ENCODE results near the gene LIPN. TPM values are rescaled to one million over a fixed set of nuclear protein-coding genes. Genes with fewer than 3 reads are reported as not detected.

LIPN gene
- polyA plus RNA-seq, 1 donor from 2014 or later = not detected

DNA sequence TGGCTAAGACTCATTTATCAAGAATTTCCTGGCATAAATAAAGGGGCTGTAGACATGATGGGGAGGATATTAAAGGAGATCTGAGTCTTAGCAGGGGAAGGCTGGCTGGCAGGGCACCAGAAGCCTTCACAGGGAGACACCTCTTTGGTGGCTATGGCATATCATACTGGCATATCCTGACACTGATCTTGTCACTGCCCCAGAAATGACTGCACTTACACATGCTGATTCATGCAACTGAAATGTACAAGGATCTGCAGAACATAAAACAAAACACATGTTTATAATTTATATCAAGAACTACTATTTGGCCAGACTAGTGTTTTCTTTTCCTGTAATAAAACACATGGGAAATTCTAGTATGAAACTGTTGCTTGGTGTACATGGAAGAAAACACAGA, 5.5 kb upstream of the LIPN start:
- Histone ChIP-seq H3F3A (ENCODE audit: insufficient read depth, low read length, poor library complexity, severe bottlenecking) (no peaks in the 10 kb centered on the region), H3K27ac (ENCODE audit: low read length) (no peak overlapping the region), H3K9ac (ENCODE audit: low read length) (no peak overlapping the region), H2AFZ (ENCODE audit: low read depth, low read length) (no peak overlapping the region), H3K4me3 (ENCODE audit: low read length) (no peak overlapping the region), H3K9me2 (ENCODE audit: insufficient read depth, low read length) (no peaks in the 10 kb centered on the region), H3K4me2 (ENCODE audit: low read length) (no peak overlapping the region), H3K9me3 (ENCODE audit: low read length) (no peaks in the 10 kb centered on the region), H3K79me2 (replicated peaks; ENCODE audit: insufficient read depth, low read length) (no peaks in the 10 kb centered on the region), H3K27me3 (ENCODE audit: insufficient read depth, low read depth, low read length) (no peaks in the 10 kb centered on the region), H4K20me1 (ENCODE audit: insufficient read depth) (no peaks in the 10 kb centered on the region), H3K36me3 (ENCODE audit: insufficient read depth, low read length) (no peaks in the 10 kb centered on the region)
- TF ChIP-seq SMC3 (conservative IDR thresholded peaks at IDR 0.05; ENCODE audit: poor library complexity) (no peak), MXI1 (conservative IDR thresholded peaks at IDR 0.05; ENCODE audit: poor library complexity, severe bottlenecking) (no peak), EZH2 (IDR thresholded peaks at IDR 0.05; ENCODE audit: borderline replicate concordance, insufficient read depth, low read length, poor library complexity, severe bottlenecking) (no peak), CTCF (IDR thresholded peaks at IDR 0.05; ENCODE audit: poor library complexity, severe bottlenecking) (no peak), RAD21 (conservative IDR thresholded peaks at IDR 0.05) (no peak), POLR2AphosphoS5 (IDR thresholded peaks at IDR 0.05) (no peak), EP300 (conservative IDR thresholded peaks at IDR 0.05; ENCODE audit: poor library complexity, severe bottlenecking) (no peak), TAF1 (IDR thresholded peaks at IDR 0.05; ENCODE audit: low read depth) (no peak)
- TF ChIP-seq, protein P1, sequence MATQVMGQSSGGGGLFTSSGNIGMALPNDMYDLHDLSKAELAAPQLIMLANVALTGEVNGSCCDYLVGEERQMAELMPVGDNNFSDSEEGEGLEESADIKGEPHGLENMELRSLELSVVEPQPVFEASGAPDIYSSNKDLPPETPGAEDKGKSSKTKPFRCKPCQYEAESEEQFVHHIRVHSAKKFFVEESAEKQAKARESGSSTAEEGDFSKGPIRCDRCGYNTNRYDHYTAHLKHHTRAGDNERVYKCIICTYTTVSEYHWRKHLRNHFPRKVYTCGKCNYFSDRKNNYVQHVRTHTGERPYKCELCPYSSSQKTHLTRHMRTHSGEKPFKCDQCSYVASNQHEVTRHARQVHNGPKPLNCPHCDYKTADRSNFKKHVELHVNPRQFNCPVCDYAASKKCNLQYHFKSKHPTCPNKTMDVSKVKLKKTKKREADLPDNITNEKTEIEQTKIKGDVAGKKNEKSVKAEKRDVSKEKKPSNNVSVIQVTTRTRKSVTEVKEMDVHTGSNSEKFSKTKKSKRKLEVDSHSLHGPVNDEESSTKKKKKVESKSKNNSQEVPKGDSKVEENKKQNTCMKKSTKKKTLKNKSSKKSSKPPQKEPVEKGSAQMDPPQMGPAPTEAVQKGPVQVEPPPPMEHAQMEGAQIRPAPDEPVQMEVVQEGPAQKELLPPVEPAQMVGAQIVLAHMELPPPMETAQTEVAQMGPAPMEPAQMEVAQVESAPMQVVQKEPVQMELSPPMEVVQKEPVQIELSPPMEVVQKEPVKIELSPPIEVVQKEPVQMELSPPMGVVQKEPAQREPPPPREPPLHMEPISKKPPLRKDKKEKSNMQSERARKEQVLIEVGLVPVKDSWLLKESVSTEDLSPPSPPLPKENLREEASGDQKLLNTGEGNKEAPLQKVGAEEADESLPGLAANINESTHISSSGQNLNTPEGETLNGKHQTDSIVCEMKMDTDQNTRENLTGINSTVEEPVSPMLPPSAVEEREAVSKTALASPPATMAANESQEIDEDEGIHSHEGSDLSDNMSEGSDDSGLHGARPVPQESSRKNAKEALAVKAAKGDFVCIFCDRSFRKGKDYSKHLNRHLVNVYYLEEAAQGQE (IDR thresholded peaks at IDR 0.05; ENCODE audit: borderline replicate concordance) = no peak

DNA sequence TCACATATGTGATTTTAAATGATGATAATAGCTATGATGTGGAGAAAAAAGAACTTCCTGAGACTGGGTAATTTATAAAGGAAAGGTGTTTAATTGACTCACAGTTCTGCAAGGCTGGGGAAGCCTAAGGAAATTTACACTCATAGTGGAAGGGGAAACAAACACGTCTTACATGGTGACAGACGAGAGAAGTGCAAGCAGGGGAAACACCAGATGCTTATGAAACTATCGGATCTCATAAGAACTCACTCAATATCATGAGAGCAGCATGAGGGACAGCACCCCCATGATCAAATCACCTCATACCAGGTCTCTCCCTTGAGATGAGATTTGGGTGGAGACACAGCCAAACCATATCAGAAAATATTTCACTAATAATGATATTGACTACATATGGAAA, 4.1 kb upstream of the LIPN start:
- Histone ChIP-seq H3K4me2 (ENCODE audit: low read length) (no peak overlapping the region), H2AFZ (ENCODE audit: low read depth, low read length) (no peak overlapping the region), H3F3A (ENCODE audit: insufficient read depth, low read length, poor library complexity, severe bottlenecking) (no peaks in the 10 kb centered on the region), H3K4me3 (ENCODE audit: low read length) (no peak overlapping the region), H3K79me2 (replicated peaks; ENCODE audit: insufficient read depth, low read length) (no peaks in the 10 kb centered on the region), H3K9me2 (ENCODE audit: insufficient read depth, low read length) (no peaks in the 10 kb centered on the region), H3K27ac (ENCODE audit: low read length) (no peak overlapping the region), H3K27me3 (ENCODE audit: insufficient read depth, low read depth, low read length) (no peaks in the 10 kb centered on the region), H3K36me3 (ENCODE audit: insufficient read depth, low read length) (no peaks in the 10 kb centered on the region), H4K20me1 (ENCODE audit: insufficient read depth) (no peaks in the 10 kb centered on the region), H3K9ac (ENCODE audit: low read length) (no peak overlapping the region), H3K9me3 (ENCODE audit: low read length) (no peaks in the 10 kb centered on the region)
- no peak for TF ChIP-seq EZH2 (IDR thresholded peaks at IDR 0.05; ENCODE audit: borderline replicate concordance, insufficient read depth, low read length, poor library complexity, severe bottlenecking)
- TF ChIP-seq SMC3 (conservative IDR thresholded peaks at IDR 0.05; ENCODE audit: poor library complexity) = no peak

GRCh38 chr10:88756660-88757059, 3.2 kb upstream of the LIPN start:
- no peak overlapping the region for H3K4me3 ChIP-seq (ENCODE audit: low read length)
- H3K9ac ChIP-seq (ENCODE audit: low read length) = no peak overlapping the region
- no peak overlapping the region for H2AFZ ChIP-seq (ENCODE audit: low read depth, low read length)
- H3F3A ChIP-seq (ENCODE audit: insufficient read depth, low read length, poor library complexity, severe bottlenecking) = no peaks in the 10 kb centered on the region
- no peak overlapping the region for H3K4me2 ChIP-seq (ENCODE audit: low read length)
- no peaks in the 10 kb centered on the region for H3K27me3 ChIP-seq (ENCODE audit: insufficient read depth, low read depth, low read length)
- TF ChIP-seq SMC3 (conservative IDR thresholded peaks at IDR 0.05; ENCODE audit: poor library complexity) = no peak
- no peaks in the 10 kb centered on the region for H3K79me2 ChIP-seq (replicated peaks; ENCODE audit: insufficient read depth, low read length)
- no peaks in the 10 kb centered on the region for H3K36me3 ChIP-seq (ENCODE audit: insufficient read depth, low read length)
- no peaks in the 10 kb centered on the region for H4K20me1 ChIP-seq (ENCODE audit: insufficient read depth)
- no peak overlapping the region for H3K27ac ChIP-seq (ENCODE audit: low read length)
- H3K9me3 ChIP-seq (ENCODE audit: low read length) = no peaks in the 10 kb centered on the region
- H3K9me2 ChIP-seq (ENCODE audit: insufficient read depth, low read length) = no peaks in the 10 kb centered on the region

Data from neural cell (in vitro differentiated cells).